ENCODE results near the gene GARS1. TPM values are rescaled to one million over a fixed set of nuclear protein-coding genes. Genes with fewer than 3 reads are reported as not detected.
A peak's percentile ranks its signal among the peaks of the same experiment; 100 is the strongest.

GARS1 gene
- total and polyA plus RNA-seq, 9 of the 15 experiments (the other 6 are each of a cell fraction or from before 2014, with no cell fraction given): 142 to 769 (median 272) TPM

GRCh38 chr7:30647589-30648364, 53.1 kb downstream of the GARS1 start:
- Histone ChIP-seq H3K9ac (ENCODE audit: insufficient read depth in 1 of 2, low read depth in 2 of 2, low read length in 2 of 2) (no peak overlapping the region; a peak in 1 of 4 replicates), H3K27me3 (ENCODE audit: control insufficient read depth in 2 of 2, insufficient read depth in 2 of 2, low read length in 2 of 2) (peaks cover 0 to 9% of the 10 kb centered on the region in 2 experiments; a peak in 3 of 5 replicates), H3K4me2 (ENCODE audit: insufficient read depth, low read length) (no peak overlapping the region), H3K9me1 (ENCODE audit: control insufficient read depth, insufficient read depth, low read length) (no peaks in the 10 kb centered on the region), H2AFZ (ENCODE audit: low read depth, low read length) (no peak overlapping the region), H3K36me3 (ENCODE audit: control insufficient read depth, insufficient read depth, low read length) (peaks cover 12% of the 10 kb centered on the region; the same call in 2 of the 3 replicates), H3K4me3 (no peak overlapping the region), H3K9me3 (replicated peaks; ENCODE audit: control insufficient read depth, insufficient read depth, low read depth, low read length) (no peaks in the 10 kb centered on the region), H4K20me1 (replicated peaks; ENCODE audit: control insufficient read depth, insufficient read depth, low read length) (peaks cover 4% of the 10 kb centered on the region; the same call in 1 of the 2 replicates), H3K27ac (ENCODE audit: extremely low read depth, low read depth, low read length) (no peak overlapping the region), H3K4me1 (replicated peaks in 1 of 2; ENCODE audit: control insufficient read depth in 2 of 2, insufficient read depth in 2 of 2, low read length in 2 of 2) (no peaks in the 10 kb centered on the region; a peak in 1 of 5 replicates), H3K79me2 (ENCODE audit: control insufficient read depth, insufficient read depth, low read length) (no peaks in the 10 kb centered on the region)
- ChIA-PET POLR2A (interaction anchor here (0.6 to 1.9 kb wide), 4 partner anchors 11 to 74 kb away, joined by 3 to 16 read pairs (median 4); no protein-coding TSS in a partner anchor), CTCF (ENCODE audit: low intra/inter-chr PET ratio) (no interaction called here)
- peak; percentile 12; the same call in 2 of the 3 replicates for ATAC-seq
- BruUV-seq (replicated peaks): no TSS peak
- intact Hi-C loops (cut with micrococcal nuclease) (no loop called here), in situ Hi-C loops (cut with MboI) (no loop called here)
- DNase-seq (ENCODE audit: extremely low read depth in 1 of 4, low spot score in 3 of 4): no peak
- WGBS (ENCODE audit: insufficient coverage, low coverage, missing lambda C conversion rate): 51% methylated on average over 10 of the region's 10 CpGs
- no peak for FAIRE-seq
- TF ChIP-seq PHF8 (IDR thresholded peaks at IDR 0.05; ENCODE audit: borderline replicate concordance, low read length) (no peak), BRF1 (IDR thresholded peaks at IDR 0.05; ENCODE audit: borderline replicate concordance, extremely low read depth, insufficient read length) (no peak), ZBTB49 (CRISPR knock-in tag; IDR thresholded peaks at IDR 0.05; ENCODE audit: borderline replicate concordance) (no peak), CBX3 (IDR thresholded peaks at IDR 0.05; ENCODE audit: borderline replicate concordance in 1 of 2, low read length in 2 of 2) (no peak), MAZ (CRISPR knock-in tag; conservative IDR thresholded peaks at IDR 0.05 in 1 of 2, IDR thresholded peaks at IDR 0.05 in 1 of 2) (no peak), MAFK (IDR thresholded peaks at IDR 0.05; ENCODE audit: low read length) (no peak), SNIP1 (IDR thresholded peaks at IDR 0.05; ENCODE audit: low read depth) (no peak), ZNF12 (CRISPR knock-in tag; IDR thresholded peaks at IDR 0.05) (no peak)
- TF ChIP-seq, protein P1, sequence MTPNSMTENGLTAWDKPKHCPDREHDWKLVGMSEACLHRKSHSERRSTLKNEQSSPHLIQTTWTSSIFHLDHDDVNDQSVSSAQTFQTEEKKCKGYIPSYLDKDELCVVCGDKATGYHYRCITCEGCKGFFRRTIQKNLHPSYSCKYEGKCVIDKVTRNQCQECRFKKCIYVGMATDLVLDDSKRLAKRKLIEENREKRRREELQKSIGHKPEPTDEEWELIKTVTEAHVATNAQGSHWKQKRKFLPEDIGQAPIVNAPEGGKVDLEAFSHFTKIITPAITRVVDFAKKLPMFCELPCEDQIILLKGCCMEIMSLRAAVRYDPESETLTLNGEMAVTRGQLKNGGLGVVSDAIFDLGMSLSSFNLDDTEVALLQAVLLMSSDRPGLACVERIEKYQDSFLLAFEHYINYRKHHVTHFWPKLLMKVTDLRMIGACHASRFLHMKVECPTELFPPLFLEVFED (CRISPR knock-in tag; conservative IDR thresholded peaks at IDR 0.05): no peak
- TF ChIP-seq, protein P2, sequence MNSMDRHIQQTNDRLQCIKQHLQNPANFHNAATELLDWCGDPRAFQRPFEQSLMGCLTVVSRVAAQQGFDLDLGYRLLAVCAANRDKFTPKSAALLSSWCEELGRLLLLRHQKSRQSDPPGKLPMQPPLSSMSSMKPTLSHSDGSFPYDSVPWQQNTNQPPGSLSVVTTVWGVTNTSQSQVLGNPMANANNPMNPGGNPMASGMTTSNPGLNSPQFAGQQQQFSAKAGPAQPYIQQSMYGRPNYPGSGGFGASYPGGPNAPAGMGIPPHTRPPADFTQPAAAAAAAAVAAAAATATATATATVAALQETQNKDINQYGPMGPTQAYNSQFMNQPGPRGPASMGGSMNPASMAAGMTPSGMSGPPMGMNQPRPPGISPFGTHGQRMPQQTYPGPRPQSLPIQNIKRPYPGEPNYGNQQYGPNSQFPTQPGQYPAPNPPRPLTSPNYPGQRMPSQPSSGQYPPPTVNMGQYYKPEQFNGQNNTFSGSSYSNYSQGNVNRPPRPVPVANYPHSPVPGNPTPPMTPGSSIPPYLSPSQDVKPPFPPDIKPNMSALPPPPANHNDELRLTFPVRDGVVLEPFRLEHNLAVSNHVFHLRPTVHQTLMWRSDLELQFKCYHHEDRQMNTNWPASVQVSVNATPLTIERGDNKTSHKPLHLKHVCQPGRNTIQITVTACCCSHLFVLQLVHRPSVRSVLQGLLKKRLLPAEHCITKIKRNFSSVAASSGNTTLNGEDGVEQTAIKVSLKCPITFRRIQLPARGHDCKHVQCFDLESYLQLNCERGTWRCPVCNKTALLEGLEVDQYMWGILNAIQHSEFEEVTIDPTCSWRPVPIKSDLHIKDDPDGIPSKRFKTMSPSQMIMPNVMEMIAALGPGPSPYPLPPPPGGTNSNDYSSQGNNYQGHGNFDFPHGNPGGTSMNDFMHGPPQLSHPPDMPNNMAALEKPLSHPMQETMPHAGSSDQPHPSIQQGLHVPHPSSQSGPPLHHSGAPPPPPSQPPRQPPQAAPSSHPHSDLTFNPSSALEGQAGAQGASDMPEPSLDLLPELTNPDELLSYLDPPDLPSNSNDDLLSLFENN (IDR thresholded peaks at IDR 0.05; ENCODE audit: low read depth in 2 of 2, low read length in 2 of 2): no peak
- TF ChIP-seq, protein P3, sequence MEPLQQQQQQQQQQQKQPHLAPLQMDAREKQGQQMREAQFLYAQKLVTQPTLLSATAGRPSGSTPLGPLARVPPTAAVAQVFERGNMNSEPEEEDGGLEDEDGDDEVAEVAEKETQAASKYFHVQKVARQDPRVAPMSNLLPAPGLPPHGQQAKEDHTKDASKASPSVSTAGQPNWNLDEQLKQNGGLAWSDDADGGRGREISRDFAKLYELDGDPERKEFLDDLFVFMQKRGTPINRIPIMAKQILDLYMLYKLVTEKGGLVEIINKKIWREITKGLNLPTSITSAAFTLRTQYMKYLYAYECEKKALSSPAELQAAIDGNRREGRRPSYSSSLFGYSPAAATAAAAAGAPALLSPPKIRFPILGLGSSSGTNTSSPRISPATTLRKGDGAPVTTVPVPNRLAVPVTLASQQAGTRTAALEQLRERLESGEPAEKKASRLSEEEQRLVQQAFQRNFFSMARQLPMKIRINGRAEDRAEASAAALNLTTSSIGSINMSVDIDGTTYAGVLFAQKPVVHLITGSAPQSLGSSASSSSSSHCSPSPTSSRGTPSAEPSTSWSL (CRISPR knock-in tag; IDR thresholded peaks at IDR 0.05; ENCODE audit: borderline replicate concordance): no peak
